Uterus (tissue), 2 donors: ENCODE results near the gene TRIM45.

Source experiments
- CTCF ChIP-seq, 4 experiments: fragments of 200-600 bp in 2 of 4; fragments of 450-650 bp in 2 of 4; sonication (generic) in 2 of 4; IDR thresholded peaks; one replicate each; pipeline ENCODE4 v1.5.1; 2016 to 2019; ENCODE audit warnings: antibody characterized with exemption in 4 of 4, mild to moderate bottlenecking in 2 of 4, moderate library complexity in 1 of 4
- POLR2A ChIP-seq, 2 donors: fragments of 450-650 bp; IDR thresholded peaks; one replicate each; pipeline ENCODE4 v1.6.1; 2016; ENCODE audit warnings: antibody characterized with exemption in 2 of 2, mild to moderate bottlenecking in 1 of 2, moderate library complexity in 1 of 2

- TF ChIP-seq CTCF (IDR thresholded peaks at IDR 0.05) (no peak), POLR2A (IDR thresholded peaks at IDR 0.05) (no peak)
Measured at GRCh38 chr1:117061986-117062415, 59.5 kb downstream of the TRIM45 start.
